ENCODE data around the gene HIVEP2.

DNA sequence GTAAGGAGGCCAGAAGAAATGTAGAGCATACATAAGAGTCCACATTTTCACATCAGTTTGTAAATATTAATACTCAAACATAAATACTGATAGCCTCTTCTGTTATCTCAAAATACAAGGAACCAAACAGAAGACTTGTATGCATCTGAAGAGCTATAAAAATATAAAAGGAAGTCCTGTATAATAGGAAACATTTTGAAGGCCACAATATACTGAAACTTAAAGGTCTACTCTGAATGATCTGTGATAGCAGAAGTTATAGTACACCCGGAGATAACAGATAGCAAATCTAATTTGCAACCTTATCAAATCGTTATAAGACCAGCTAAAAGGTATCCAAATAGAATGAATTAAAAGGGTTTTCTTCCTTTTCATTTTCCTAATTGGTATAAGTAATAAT is 111.2 kb downstream of the HIVEP2 start:
- TF ChIP-seq, protein P1, sequence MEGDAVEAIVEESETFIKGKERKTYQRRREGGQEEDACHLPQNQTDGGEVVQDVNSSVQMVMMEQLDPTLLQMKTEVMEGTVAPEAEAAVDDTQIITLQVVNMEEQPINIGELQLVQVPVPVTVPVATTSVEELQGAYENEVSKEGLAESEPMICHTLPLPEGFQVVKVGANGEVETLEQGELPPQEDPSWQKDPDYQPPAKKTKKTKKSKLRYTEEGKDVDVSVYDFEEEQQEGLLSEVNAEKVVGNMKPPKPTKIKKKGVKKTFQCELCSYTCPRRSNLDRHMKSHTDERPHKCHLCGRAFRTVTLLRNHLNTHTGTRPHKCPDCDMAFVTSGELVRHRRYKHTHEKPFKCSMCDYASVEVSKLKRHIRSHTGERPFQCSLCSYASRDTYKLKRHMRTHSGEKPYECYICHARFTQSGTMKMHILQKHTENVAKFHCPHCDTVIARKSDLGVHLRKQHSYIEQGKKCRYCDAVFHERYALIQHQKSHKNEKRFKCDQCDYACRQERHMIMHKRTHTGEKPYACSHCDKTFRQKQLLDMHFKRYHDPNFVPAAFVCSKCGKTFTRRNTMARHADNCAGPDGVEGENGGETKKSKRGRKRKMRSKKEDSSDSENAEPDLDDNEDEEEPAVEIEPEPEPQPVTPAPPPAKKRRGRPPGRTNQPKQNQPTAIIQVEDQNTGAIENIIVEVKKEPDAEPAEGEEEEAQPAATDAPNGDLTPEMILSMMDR (IDR thresholded peaks at IDR 0.05), result no peak
- TF ChIP-seq POLR2A (IDR thresholded peaks at IDR 0.05) (no peak), EP300 (IDR thresholded peaks at IDR 0.05) (no peak), POLR2AphosphoS5 (IDR thresholded peaks at IDR 0.05) (peak in 2 of 3 donors; percentile 8 to 27)

Measured in stomach (tissue), 4 donors.